ENCODE measurements around the gene PCBP3. TPM values are rescaled to one million over a fixed set of nuclear protein-coding genes. Genes with fewer than 3 reads are reported as not detected.

The PCBP3 gene
- total and polyA plus RNA-seq, 2 of the 8 experiments (the other 6 are each of a cell fraction or from before 2014, with no cell fraction given) = 3.5 to 6.3 TPM

- FAIRE-seq = no peak
- Histone ChIP-seq H3K9me3 (ENCODE audit: insufficient read depth in 2 of 2, low read depth in 1 of 2, low read length in 1 of 2) (peaks cover 0 to 3% of the 10 kb centered on the region in 2 experiments; a peak in 2 of 4 replicates), H4K8ac (ENCODE audit: extremely low read depth, insufficient read depth, low read length) (no peak overlapping the region), H3K4me1 (replicated peaks in 1 of 4; ENCODE audit: control insufficient read depth in 3 of 4, insufficient read depth in 4 of 4, low read length in 3 of 4) (no peaks in the 10 kb centered on the region; a peak in 1 of 7 replicates), H3K18ac (ENCODE audit: extremely low read depth, low read length) (no peak overlapping the region), H3K27me3 (replicated peaks in 1 of 4; ENCODE audit: control insufficient read depth in 3 of 4, extremely low read depth in 1 of 4, insufficient read depth in 3 of 4, low read length in 3 of 4) (no peaks in the 10 kb centered on the region), H2BK120ac (replicated peaks; ENCODE audit: low read depth, low read length) (no peak overlapping the region), H3K36me3 (ENCODE audit: control insufficient read depth in 2 of 4, insufficient read depth in 4 of 4, low read length in 3 of 4) (no peaks in the 10 kb centered on the region), H4K5ac (ENCODE audit: insufficient read length, low read depth, low read length) (no peak overlapping the region), H3K23ac (ENCODE audit: insufficient read length) (no peak overlapping the region), H4K91ac (replicated peaks; ENCODE audit: insufficient read length, low read length) (no peak overlapping the region), H3K27ac (ENCODE audit: low read depth, low read length) (no peak overlapping the region), H2BK15ac (ENCODE audit: low read length) (no peak overlapping the region), H3K4ac (replicated peaks; ENCODE audit: insufficient read length, low read depth, low read length) (no peak overlapping the region), H3K56ac (replicated peaks; ENCODE audit: insufficient read length, low read depth, low read length) (no peak overlapping the region), H3K4me2 (ENCODE audit: insufficient read depth in 1 of 2, low read depth in 2 of 2, low read length in 2 of 2) (no peak overlapping the region), H3K14ac (ENCODE audit: insufficient read length) (no peak overlapping the region), H2BK20ac (ENCODE audit: low read length) (no peak overlapping the region), H3K79me1 (ENCODE audit: low read depth, low read length) (no peaks in the 10 kb centered on the region), H2BK12ac (ENCODE audit: low read depth, low read length) (no peak overlapping the region), H3K79me2 (ENCODE audit: control insufficient read depth in 1 of 2, insufficient read depth in 2 of 2, low read length in 2 of 2) (no peaks in the 10 kb centered on the region), H2BK5ac (ENCODE audit: low read depth, low read length) (no peak overlapping the region), H3K4me3 (ENCODE audit: extremely low read depth in 1 of 4, insufficient read depth in 2 of 4, low read depth in 3 of 4, low read length in 4 of 4) (no peak overlapping the region), H3K9ac (replicated peaks in 1 of 4; ENCODE audit: extremely low read depth in 1 of 4, low read depth in 3 of 4, low read length in 3 of 4) (no peak overlapping the region), H4K20me1 (replicated peaks in 1 of 2; ENCODE audit: control insufficient read depth in 1 of 2, insufficient read depth in 2 of 2, low read length in 2 of 2) (no peaks in the 10 kb centered on the region), H3K23me2 (ENCODE audit: low read depth, low read length) (peaks cover 1% of the 10 kb centered on the region; the same call in 1 of the 2 replicates), H2AFZ (ENCODE audit: low read length) (no peak overlapping the region), H2AK5ac (ENCODE audit: low read depth, low read length) (no peak overlapping the region)
- POLR2A ChIA-PET (ENCODE audit: partially characterized antibody) = interaction anchor here (1.5 kb wide), 1 partner anchor 12 kb away, joined by 3 read pairs; no protein-coding TSS in a partner anchor
- 96% methylated on average over 8 of the region's 8 CpGs; no CpG with 5 or more reads in 1 of the 2 experiments for WGBS, 2 experiments (ENCODE audit: extremely low coverage in 1 of 2, insufficient coverage in 1 of 2, insufficient read length in 1 of 2, insufficient replicate concordance in 2 of 2, low coverage in 1 of 2, low lambda C conversion rate in 2 of 2, missing lambda C conversion rate in 1 of 2)
- CTCF ChIA-PET (ENCODE audit: partially characterized antibody) = interaction anchor here (0.6 kb wide), 1 partner anchor 494 kb away, joined by 3 read pairs; no protein-coding TSS in a partner anchor
- DNase-seq (ENCODE audit: low read depth in 1 of 2, low spot score in 2 of 2) = no peak
- TF ChIP-seq JUND (IDR thresholded peaks at IDR 0.05; ENCODE audit: low read length) (no peak), SIN3A (conservative IDR thresholded peaks at IDR 0.05 in 1 of 2, IDR thresholded peaks at IDR 0.05 in 1 of 2; ENCODE audit: low read depth in 1 of 2, low read length in 2 of 2) (no peak), EZH2 (IDR thresholded peaks at IDR 0.05; ENCODE audit: low read depth, low read length, severe bottlenecking) (no peak), HDAC2 (IDR thresholded peaks at IDR 0.05; ENCODE audit: borderline replicate concordance in 1 of 2, low read depth in 2 of 2, low read length in 2 of 2) (no peak), GABPA (IDR thresholded peaks at IDR 0.05; ENCODE audit: borderline replicate concordance, insufficient read depth, low read length) (no peak), SRF (IDR thresholded peaks at IDR 0.05; ENCODE audit: low read depth, low read length) (no peak), CTCF (IDR thresholded peaks at IDR 0.05; ENCODE audit: control extremely low read depth in 1 of 3, insufficient read depth in 1 of 3, low read depth in 1 of 3, low read length in 3 of 3) (no peak), SIX5 (IDR thresholded peaks at IDR 0.05; ENCODE audit: low read depth, low read length) (no peak), KDM1A (IDR thresholded peaks at IDR 0.05; ENCODE audit: borderline replicate concordance, low read length) (no peak), RFX5 (IDR thresholded peaks at IDR 0.05; ENCODE audit: borderline replicate concordance, low read depth, low read length) (no peak), GTF2F1 (IDR thresholded peaks at IDR 0.05; ENCODE audit: borderline replicate concordance, low read depth, low read length) (no peak)
Measured at GRCh38 chr21:45787371-45787770, 143.8 kb downstream of the PCBP3 start.
